ENCODE results near the gene SOX10.

The SOX10 gene

GRCh38 chr22:38021206-38021605 is 36.9 kb upstream of the SOX10 start:
- Histone ChIP-seq H3K36me3 (ENCODE audit: control insufficient read depth in 1 of 2, insufficient read depth in 2 of 2, low read length in 2 of 2) (no peaks in the 10 kb centered on the region), H3K18ac (ENCODE audit: low read length) (no peak overlapping the region)
- WGBS (ENCODE audit: extremely low coverage, insufficient coverage, insufficient read length), result no CpG with 5 or more reads among the region's 6 CpGs

DNA sequence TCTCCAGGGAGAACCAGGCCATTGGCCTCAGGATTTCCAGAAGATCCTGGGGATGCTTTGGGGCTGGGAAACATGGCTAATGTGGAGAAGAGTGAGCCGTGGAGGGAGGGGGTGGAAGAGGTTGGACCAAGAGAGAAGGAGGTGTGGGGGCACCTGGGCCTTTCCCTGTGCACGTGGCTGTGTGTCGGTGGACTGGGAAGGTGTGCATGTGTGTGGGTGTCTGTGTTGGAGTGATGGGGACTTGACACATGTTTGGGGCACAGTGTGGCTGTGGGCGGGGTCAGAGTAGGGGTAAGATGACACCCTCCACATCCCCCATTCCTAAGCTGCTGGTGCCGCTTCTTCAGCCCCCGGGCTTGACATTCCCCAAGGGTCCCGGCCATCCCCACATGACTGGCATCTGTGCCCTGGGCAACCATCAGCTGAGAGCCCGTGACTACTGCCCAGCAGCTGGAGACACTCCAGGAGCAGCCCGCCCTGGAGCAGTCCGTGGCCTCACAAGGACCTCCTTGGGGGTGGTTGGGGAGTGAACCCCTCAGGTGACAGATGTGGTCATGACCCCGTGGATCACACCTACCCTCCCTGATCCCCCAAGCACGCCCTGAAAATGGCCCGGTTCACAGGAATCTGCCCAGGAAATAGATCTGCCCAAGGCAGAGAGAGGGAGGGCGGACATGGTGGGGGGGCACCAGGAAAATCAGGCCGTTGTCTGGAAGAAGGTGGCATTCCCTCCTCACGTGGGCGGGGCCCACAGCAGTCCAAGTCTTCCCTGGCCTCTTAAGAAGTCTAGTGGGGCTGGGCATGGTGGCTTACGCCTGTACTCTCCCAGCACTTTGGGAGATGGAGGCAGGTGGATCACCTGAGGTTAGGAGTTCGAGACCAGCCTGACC is 34.8 kb upstream of the SOX10 start:
- H2AFZ ChIP-seq (ENCODE audit: insufficient read depth, low read length, poor library complexity), result no peak overlapping the region
- H3K4me3 ChIP-seq (ENCODE audit: low read depth, low read length), result no peak overlapping the region
- H3K23ac ChIP-seq (ENCODE audit: low read length), result no peak overlapping the region
- peaks cover 0 to 3% of the 10 kb centered on the region in 2 experiments for H3K4me1 ChIP-seq (ENCODE audit: control insufficient read depth in 1 of 2, insufficient read depth in 2 of 2, low read length in 2 of 2)
- H2BK12ac ChIP-seq (ENCODE audit: low read length), result no peak overlapping the region
- no peak overlapping the region for H4K91ac ChIP-seq (ENCODE audit: low read depth, low read length)
- H3K18ac ChIP-seq (ENCODE audit: low read length), result no peak overlapping the region
- H4K8ac ChIP-seq (ENCODE audit: low read depth, low read length), result no peak overlapping the region
- H2BK120ac ChIP-seq (ENCODE audit: insufficient read depth, low read length, poor library complexity), result no peak overlapping the region
- H3K14ac ChIP-seq (ENCODE audit: low read length), result no peak overlapping the region
- H3K4me2 ChIP-seq (ENCODE audit: low read length), result no peak overlapping the region
- WGBS (ENCODE audit: extremely low coverage, insufficient coverage, insufficient read length), result no CpG with 5 or more reads among the region's 19 CpGs
- no peak overlapping the region for H2AK5ac ChIP-seq (ENCODE audit: low read length)
- no peak for DNase-seq
- H3K36me3 ChIP-seq (ENCODE audit: control insufficient read depth in 1 of 2, insufficient read depth in 2 of 2, low read length in 2 of 2), result no peaks in the 10 kb centered on the region
- no peak overlapping the region for H3K4ac ChIP-seq (ENCODE audit: low read depth, low read length)
- peaks cover 2% of the 10 kb centered on the region for H3K9me3 ChIP-seq (ENCODE audit: insufficient read depth, low read depth, low read length)
- no peak overlapping the region for H3K9ac ChIP-seq (ENCODE audit: low read length)
- no peak overlapping the region for H3K27ac ChIP-seq (ENCODE audit: low read depth, low read length)
- H4K12ac ChIP-seq (ENCODE audit: low read depth, low read length), result no peak overlapping the region
- no peaks in the 10 kb centered on the region for H3K79me1 ChIP-seq (ENCODE audit: low read length)
- H3K79me2 ChIP-seq (ENCODE audit: control insufficient read depth, insufficient read depth, low read length, poor library complexity), result no peaks in the 10 kb centered on the region
- H2BK5ac ChIP-seq (ENCODE audit: low read depth, low read length, poor library complexity), result no peak overlapping the region
- no peaks in the 10 kb centered on the region for H3K27me3 ChIP-seq (ENCODE audit: insufficient read depth, low read length)

More at GRCh38 chr22:38021206-38021605, 36.9 kb upstream of the SOX10 start:
- Histone ChIP-seq H3K14ac (ENCODE audit: low read length) (no peak overlapping the region), H3K4me1 (ENCODE audit: control insufficient read depth in 1 of 2, insufficient read depth in 2 of 2, low read length in 2 of 2) (peaks cover 0 to 3% of the 10 kb centered on the region in 2 experiments), H2BK5ac (ENCODE audit: low read depth, low read length, poor library complexity) (no peak overlapping the region), H3K23ac (ENCODE audit: low read length) (no peak overlapping the region), H4K8ac (ENCODE audit: low read depth, low read length) (no peak overlapping the region), H3K79me2 (ENCODE audit: control insufficient read depth, insufficient read depth, low read length, poor library complexity) (no peaks in the 10 kb centered on the region), H3K9me3 (ENCODE audit: insufficient read depth, low read depth, low read length) (peaks cover 2% of the 10 kb centered on the region), H3K27ac (ENCODE audit: low read depth, low read length) (no peak overlapping the region), H4K91ac (ENCODE audit: low read depth, low read length) (no peak overlapping the region), H3K27me3 (ENCODE audit: insufficient read depth, low read length) (no peaks in the 10 kb centered on the region), H3K79me1 (ENCODE audit: low read length) (no peaks in the 10 kb centered on the region), H3K4ac (ENCODE audit: low read depth, low read length) (no peak overlapping the region), H2BK120ac (ENCODE audit: insufficient read depth, low read length, poor library complexity) (no peak overlapping the region), H4K12ac (ENCODE audit: low read depth, low read length) (no peak overlapping the region), H2AFZ (ENCODE audit: insufficient read depth, low read length, poor library complexity) (no peak overlapping the region), H2AK5ac (ENCODE audit: low read length) (no peak overlapping the region), H3K4me3 (ENCODE audit: low read depth, low read length) (no peak overlapping the region), H2BK12ac (ENCODE audit: low read length) (no peak overlapping the region), H3K9ac (ENCODE audit: low read length) (no peak overlapping the region), H3K4me2 (ENCODE audit: low read length) (no peak overlapping the region)
- DNase-seq, result no peak

GRCh38 chr22:38017939-38018885 is 33.9 kb upstream of the SOX10 start:
- no peak overlapping the region for H3K27ac ChIP-seq (ENCODE audit: low read depth, low read length)
- no peak overlapping the region for H4K8ac ChIP-seq (ENCODE audit: low read depth, low read length)
- no peaks in the 10 kb centered on the region for H3K27me3 ChIP-seq (ENCODE audit: insufficient read depth, low read length)
- H2BK12ac ChIP-seq (ENCODE audit: low read length), result no peak overlapping the region
- H3K4ac ChIP-seq (ENCODE audit: low read depth, low read length), result no peak overlapping the region
- H3K79me1 ChIP-seq (ENCODE audit: low read length), result no peaks in the 10 kb centered on the region
- no peak overlapping the region for H3K14ac ChIP-seq (ENCODE audit: low read length)
- no peak overlapping the region for H3K9ac ChIP-seq (ENCODE audit: low read length)
- H3K4me2 ChIP-seq (ENCODE audit: low read length), result no peak overlapping the region
- H4K12ac ChIP-seq (ENCODE audit: low read depth, low read length), result no peak overlapping the region
- no peak overlapping the region for H2AK5ac ChIP-seq (ENCODE audit: low read length)
- H3K4me3 ChIP-seq (ENCODE audit: low read depth, low read length), result no peak overlapping the region
- H3K79me2 ChIP-seq (ENCODE audit: control insufficient read depth, insufficient read depth, low read length, poor library complexity), result no peaks in the 10 kb centered on the region
- H3K36me3 ChIP-seq (ENCODE audit: control insufficient read depth in 1 of 2, insufficient read depth in 2 of 2, low read length in 2 of 2), result no peaks in the 10 kb centered on the region
- H2BK5ac ChIP-seq (ENCODE audit: low read depth, low read length, poor library complexity), result no peak overlapping the region
- no peak for DNase-seq
- H3K9me3 ChIP-seq (ENCODE audit: insufficient read depth, low read depth, low read length), result peaks cover 2% of the 10 kb centered on the region
- WGBS (ENCODE audit: extremely low coverage, insufficient coverage, insufficient read length), result no CpG with 5 or more reads among the region's 12 CpGs
- H3K18ac ChIP-seq (ENCODE audit: low read length), result no peak overlapping the region
- no peak overlapping the region for H2BK120ac ChIP-seq (ENCODE audit: insufficient read depth, low read length, poor library complexity)
- no peak overlapping the region for H4K91ac ChIP-seq (ENCODE audit: low read depth, low read length)
- no peak overlapping the region for H3K23ac ChIP-seq (ENCODE audit: low read length)
- peaks cover 0 to 3% of the 10 kb centered on the region in 2 experiments for H3K4me1 ChIP-seq (ENCODE audit: control insufficient read depth in 1 of 2, insufficient read depth in 2 of 2, low read length in 2 of 2)
- no peak overlapping the region for H2AFZ ChIP-seq (ENCODE audit: insufficient read depth, low read length, poor library complexity)

DNA sequence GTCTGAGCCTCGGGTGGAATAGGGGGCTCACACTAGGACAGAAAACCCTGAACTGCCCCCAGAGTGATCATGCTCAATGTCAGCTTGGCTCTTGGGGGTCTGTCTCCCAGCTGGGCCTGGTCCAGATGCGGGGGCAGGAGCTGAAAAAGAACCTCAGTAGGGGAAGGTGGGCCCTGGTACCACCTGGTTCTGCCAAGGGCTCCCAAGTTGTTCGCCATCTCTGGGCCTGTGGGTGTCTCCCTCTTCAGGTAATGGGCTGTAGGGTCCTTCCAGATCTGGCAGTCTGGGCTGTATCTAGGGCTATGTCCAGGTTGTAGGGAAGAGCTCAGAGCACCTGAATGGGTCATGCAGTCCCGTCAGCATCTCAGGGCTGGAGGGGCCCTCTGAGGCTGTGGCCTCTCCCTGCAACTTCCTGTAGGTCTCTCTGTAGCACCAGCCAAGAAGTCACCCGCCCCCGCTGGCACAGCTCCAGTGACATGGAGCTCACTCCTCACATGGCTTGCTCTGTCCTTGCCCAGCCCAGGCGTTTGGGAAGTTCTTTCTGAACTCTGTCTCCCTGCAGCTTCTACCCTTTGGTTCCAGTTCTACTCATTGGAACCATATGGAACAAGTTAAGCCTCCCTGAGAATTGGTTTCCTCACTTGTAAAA is 33.0 kb upstream of the SOX10 start:
- no peak overlapping the region for H2BK12ac ChIP-seq (ENCODE audit: low read length)
- no peak overlapping the region for H3K4me2 ChIP-seq (ENCODE audit: low read length)
- no peak overlapping the region for H3K27ac ChIP-seq (ENCODE audit: low read depth, low read length)
- H2BK120ac ChIP-seq (ENCODE audit: insufficient read depth, low read length, poor library complexity), result no peak overlapping the region
- no peaks in the 10 kb centered on the region for H3K79me2 ChIP-seq (ENCODE audit: control insufficient read depth, insufficient read depth, low read length, poor library complexity)
- no peak overlapping the region for H2AK5ac ChIP-seq (ENCODE audit: low read length)
- H3K4me1 ChIP-seq (ENCODE audit: control insufficient read depth in 1 of 2, insufficient read depth in 2 of 2, low read length in 2 of 2), result peaks cover 0 to 3% of the 10 kb centered on the region in 2 experiments
- H2BK5ac ChIP-seq (ENCODE audit: low read depth, low read length, poor library complexity), result no peak overlapping the region
- H3K9ac ChIP-seq (ENCODE audit: low read length), result no peak overlapping the region
- H3K9me3 ChIP-seq (ENCODE audit: insufficient read depth, low read depth, low read length), result peaks cover 2% of the 10 kb centered on the region
- no peak overlapping the region for H4K91ac ChIP-seq (ENCODE audit: low read depth, low read length)
- DNase-seq, result peak in 1 of 2 donors; percentile 8
- H4K8ac ChIP-seq (ENCODE audit: low read depth, low read length), result no peak overlapping the region
- no CpG with 5 or more reads among the region's 7 CpGs for WGBS (ENCODE audit: extremely low coverage, insufficient coverage, insufficient read length)
- H3K23ac ChIP-seq (ENCODE audit: low read length), result no peak overlapping the region
- H3K4ac ChIP-seq (ENCODE audit: low read depth, low read length), result no peak overlapping the region
- H3K27me3 ChIP-seq (ENCODE audit: insufficient read depth, low read length), result no peaks in the 10 kb centered on the region
- no peak overlapping the region for H3K14ac ChIP-seq (ENCODE audit: low read length)
- no peak overlapping the region for H4K12ac ChIP-seq (ENCODE audit: low read depth, low read length)
- no peaks in the 10 kb centered on the region for H3K36me3 ChIP-seq (ENCODE audit: control insufficient read depth in 1 of 2, insufficient read depth in 2 of 2, low read length in 2 of 2)
- no peak overlapping the region for H2AFZ ChIP-seq (ENCODE audit: insufficient read depth, low read length, poor library complexity)
- H3K79me1 ChIP-seq (ENCODE audit: low read length), result no peaks in the 10 kb centered on the region
- no peak overlapping the region for H3K4me3 ChIP-seq (ENCODE audit: low read depth, low read length)
- H3K18ac ChIP-seq (ENCODE audit: low read length), result no peak overlapping the region

Measured in trophoblast cell (in vitro differentiated cells and primary cell).